Measurements from ENCODE around the gene HEY2.
"Not testable (repeated sequence)": the region's sequence is repeated elsewhere in the genome, so short reads cannot be mapped to it uniquely, and the experiment has no call there.

The HEY2 gene

DNA sequence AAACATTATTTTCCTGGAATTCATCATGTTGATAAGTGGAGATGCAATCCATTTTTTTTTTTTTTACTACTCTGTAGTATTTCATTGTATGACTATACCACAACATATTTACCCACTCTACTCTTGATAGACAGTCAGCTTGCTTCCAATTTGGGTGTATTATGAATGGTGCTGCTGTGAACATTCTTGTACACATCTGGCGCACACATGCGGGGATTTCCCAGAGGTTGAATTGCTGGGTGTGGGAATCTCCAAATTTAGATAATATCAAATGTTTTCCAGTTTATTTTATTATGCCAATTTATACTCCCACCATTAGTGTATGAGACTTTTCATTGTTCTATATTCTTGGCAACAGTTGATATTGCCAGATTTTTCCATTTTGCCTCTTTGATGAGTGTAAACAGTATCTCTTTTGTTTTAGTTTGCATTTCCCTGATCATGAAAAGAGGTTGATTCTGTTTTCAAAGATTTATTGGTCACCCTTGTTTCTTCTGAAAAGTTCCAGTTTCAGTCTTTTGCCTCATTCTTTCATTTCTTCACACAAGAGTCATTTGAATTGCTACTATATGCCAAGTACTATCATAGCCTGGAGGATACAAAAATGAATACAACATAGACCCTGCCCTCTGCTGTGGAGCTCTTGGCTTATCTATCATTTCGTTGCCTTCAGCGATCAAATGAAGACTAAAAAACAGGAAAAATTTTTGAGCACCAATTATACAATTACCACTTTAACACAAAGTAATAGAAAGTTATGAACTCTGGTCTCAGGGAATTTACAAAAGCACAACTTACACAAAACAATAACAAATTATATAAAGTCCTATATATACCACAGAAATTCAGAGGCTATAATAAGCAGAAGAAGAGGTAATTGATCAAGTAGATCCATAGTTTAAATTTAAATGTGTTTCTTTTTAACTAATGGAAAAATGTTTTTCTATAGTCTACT is 24.2 kb downstream of the HEY2 start:
- DNase-seq (ENCODE audit: low spot score) = no peak

DNA sequence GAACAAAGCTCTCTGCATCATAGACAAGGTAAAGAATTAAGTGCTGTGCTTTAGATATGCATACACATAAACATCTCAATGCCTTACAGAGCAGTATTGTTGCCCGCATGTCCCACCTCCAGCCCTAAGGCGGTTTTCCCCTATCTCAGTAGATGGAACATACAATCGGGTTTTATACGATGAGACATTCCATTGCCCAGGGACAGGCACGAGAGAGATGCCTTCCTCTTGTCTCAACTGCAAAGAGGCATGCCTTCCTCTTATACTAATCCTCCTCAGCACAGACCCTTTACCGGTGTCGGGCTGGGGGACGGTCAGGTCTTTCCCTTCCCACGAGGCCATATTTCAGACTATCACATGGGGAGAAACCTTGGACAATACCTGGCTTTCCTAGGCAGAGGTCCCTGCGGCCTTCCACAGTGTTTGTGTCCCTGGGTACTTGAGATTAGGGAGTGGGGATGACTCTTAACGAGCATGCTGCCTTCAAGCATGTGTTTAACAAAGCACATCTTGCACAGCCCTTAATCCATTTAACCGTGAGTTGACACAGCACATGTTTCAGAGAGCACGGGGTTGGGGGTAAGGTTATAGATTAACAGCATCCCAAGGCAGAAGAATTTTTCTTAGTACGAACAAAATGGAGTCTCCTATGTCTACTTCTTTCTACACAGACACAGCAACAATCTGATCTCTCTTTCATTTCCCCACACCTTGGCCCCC is 26.8 kb downstream of the HEY2 start:
- DNase-seq (ENCODE audit: low spot score) = not testable (repeated sequence)

GRCh38 chr6:125779924-125780539 is 30.6 kb downstream of the HEY2 start:
- peak; percentile 89 for DNase-seq (ENCODE audit: low spot score)

- DNase-seq (ENCODE audit: low spot score) = peak; percentile 51
These were observed 31.3 kb downstream of the HEY2 start for GRCh38 chr6:125780540-125781313.

DNA sequence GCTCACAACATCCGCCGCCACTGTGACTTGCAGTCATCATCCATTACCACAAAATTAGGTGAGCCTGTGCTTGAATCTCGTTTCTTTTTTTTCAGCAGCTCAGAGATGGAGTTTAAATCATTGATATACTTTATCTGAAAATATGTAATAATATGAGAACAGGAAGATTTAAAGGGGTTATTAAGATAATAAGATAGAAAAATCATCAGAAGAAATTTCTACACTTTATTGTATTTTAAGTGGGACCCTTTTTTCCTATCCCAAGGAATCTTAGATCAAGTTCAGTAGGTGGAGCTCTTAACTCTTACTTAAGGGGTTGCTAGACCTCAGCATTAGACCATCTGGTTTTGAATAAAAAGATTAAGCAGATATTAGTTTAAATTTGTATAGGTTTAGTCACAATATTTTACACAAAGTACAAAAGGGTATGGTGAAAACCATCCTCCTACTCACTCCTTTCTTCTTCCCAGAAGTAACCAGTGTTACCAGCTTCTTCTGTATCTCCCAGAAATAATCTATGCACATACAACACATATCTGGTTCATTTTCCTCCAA is 32.0 kb downstream of the HEY2 start:
- no peak for DNase-seq (ENCODE audit: low spot score)

GRCh38 chr6:125784365-125784764 is 34.9 kb downstream of the HEY2 start:
- no peak for DNase-seq (ENCODE audit: low spot score)

DNA sequence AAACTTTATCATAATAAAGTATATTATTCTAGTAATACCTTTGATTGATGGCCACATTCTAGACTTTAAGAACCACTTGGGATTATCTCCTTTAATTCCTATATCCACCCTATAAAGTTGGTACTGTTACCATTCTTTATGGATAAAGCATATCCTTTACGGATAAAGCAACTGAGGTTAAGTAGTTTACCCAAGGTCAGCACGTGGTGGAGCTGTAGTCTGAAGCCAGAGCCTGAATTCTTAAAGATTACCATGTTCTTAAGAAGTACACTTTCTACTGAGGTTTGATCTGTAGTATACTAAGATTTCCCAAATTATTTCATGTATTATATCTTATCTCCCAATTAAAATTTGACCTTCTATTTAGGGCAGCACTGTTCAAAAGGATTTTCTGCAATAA is 38.4 kb downstream of the HEY2 start:
- no peak for DNase-seq (ENCODE audit: low spot score)

DNA sequence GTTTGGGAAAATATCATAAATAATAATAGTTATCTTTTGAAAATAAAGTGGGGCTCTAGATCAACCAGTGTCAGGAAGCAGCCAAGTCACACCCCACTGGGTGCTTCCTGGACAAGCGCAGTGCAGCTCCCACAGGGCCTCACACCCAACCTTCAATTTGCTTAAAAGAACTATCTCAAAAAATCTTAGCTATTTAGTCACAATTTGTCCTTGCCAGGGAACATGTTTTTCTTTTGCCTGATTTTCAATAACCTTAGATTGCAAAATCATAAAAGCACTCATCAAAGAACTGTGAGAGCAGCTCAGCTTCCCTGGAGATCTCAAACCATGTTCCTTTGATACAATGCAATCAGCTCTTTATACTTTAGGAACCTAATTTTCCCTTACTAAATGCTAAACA is 39.7 kb downstream of the HEY2 start:
- no peak for DNase-seq (ENCODE audit: low spot score)

DNA sequence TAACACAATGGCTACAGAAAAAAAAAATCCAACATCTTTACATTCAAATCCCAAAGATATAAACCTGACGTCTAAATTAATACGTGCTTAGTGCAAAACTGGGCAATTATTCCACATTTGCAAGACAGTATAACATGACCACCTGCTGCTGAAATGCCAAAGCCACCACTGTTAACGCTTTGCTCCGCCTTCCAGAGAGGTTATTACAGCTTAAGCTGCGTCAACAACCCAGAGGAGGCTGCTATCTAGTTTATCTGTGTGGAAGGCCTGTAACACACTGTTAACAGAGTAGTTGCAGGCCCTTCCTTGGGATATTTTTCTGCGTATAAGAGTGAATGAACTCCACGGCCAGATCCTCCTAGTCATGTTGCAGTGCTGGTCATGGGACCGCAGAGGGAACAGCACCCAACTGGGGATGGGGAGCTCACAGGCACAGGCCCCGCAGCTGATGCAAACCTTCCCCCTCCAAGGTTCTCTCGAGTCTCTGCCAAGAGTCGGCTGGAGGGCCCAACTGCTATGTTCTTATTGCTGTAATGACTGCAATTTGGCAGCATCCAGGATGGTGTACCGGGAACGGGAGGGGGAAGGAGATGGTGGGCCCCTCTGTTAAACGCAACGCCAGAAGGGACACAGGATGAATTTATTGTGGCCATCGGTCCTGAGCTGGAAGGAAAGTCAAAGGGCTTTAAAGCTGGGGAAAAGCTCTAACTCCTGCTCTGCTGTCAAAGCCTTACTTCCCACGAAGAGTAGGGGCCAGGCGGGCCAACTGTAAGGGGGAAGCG is 40.3 kb downstream of the HEY2 start:
- no peak for DNase-seq (ENCODE audit: low spot score)

DNA sequence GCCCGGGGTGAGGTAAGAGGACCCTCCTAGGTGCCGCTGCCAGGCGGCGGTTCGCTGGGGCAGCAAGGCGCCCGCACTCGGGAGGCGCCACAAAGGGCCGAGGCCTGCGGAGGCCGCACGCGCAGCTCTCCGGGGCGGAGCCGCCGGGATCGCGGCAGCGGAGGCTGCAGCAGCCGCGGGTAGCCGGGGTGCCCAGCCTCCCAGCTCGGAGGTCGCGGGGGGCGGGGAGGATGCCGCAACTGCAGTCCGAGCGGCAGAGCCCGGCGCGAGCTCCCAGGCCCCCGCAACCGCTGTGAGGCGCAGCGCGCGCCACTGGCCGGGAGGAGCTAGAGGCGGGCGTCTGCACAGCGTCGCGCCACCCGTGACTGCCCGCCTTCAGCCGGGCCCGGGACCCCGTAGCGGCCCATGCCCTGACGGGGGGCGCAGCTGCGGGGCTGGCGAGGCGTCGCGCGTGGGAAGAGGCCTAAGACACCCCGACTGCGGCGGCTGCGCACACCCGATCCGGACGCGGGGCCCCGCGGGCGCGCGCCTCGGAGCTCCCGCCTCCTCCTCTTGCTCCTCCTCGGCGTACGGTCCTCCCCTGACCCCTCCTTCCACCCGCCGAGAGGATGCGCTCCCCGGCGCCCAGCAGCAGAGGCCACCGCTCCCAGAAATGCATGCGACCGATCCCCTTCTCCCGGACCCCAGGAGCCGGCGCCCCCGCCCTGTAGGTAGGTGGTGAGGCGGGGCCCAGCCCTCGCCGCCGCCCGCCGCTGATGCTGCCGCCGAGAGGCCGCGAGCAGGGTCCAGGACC is 41.1 kb downstream of the HEY2 start, which contains the start of gene NCOA7:
Gene NCOA7 (plus strand): TSS at position 603 of the 793 bp plus-strand sequence. CDS start 24,395 bp downstream, outside the sequence.
- peak; percentile 85 for DNase-seq (ENCODE audit: low spot score)

GRCh38 chr6:125791151-125791819 is 41.9 kb downstream of the HEY2 start:
- DNase-seq (ENCODE audit: low spot score) = no peak

DNA sequence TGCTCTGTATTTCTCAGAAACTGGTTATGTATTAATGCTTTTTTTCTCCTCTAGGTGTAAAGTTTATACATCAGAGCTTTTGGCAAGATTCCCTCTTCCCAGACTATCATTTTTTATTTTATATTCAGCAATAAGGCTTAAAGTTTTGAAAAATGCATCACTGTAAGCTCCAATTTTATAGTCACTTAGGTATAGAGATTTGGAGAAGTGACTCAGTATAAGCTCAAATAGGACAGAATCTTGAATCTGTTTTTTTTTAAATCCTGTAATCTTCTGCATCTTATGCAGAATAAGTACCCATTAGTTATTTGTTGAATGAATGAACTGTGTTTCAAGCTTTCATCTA is 42.4 kb downstream of the HEY2 start:
- DNase-seq (ENCODE audit: low spot score) = no peak

- no peak for DNase-seq (ENCODE audit: low spot score)
These were observed 42.7 kb downstream of the HEY2 start for GRCh38 chr6:125792172-125792571.

DNA sequence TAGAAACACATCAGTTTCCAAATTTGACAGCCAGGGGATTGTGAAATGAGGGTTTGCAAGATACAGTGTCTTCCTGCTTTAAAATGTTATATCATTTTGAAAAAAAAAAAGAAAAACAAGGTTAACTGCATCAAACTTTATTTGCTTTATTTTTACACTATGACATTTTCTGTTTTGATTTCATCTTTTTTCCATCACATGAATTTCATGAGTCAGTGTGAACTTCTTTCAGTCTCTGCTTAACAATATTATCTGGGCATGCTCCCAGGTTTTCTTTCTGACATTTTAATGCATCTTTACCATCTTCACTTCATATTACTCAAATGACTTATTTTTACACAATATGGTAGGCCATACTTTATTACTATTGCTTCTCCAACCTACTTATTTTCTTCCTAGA is 43.2 kb downstream of the HEY2 start:
- no peak for DNase-seq (ENCODE audit: low spot score)

- DNase-seq (ENCODE audit: low spot score) = no peak
These were observed 43.8 kb downstream of the HEY2 start for GRCh38 chr6:125793280-125793679.

- DNase-seq (ENCODE audit: low spot score) = no peak
These were observed 44.4 kb downstream of the HEY2 start for GRCh38 chr6:125793863-125794262.

DNA sequence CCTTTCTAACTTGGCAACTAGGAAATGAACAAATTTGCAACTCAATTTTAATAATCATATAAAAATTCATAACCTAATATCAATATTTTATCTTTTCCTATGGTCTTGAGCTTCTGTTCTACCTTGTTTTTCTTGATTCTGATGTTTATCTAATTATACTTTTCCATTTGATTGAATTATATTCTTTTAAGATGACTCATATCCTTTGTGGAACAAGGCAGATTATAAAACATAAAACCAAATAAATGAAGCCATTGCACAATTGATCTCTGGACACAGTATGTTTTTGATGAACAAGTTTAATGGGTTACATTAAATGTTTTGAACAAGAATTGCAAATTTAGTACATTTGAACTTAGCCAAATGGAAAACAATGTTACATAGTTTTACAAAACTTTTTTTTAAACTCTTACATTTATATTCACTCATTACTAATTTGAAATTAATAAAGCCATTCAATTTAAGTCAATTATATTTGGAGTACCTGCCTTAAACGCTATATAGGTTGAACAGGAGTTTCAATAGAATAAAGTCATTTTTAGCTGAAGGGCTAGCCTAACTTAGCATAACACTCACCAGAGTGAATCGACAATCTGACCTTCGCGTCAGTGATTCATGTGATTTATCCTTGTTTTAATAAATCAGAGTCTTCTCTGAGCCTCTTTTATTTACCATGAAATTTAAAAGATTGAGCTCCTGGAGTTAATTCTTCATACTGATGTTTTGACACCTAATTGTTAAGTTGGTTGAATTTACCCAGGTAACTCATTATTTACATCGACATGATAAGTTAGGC is 45.1 kb downstream of the HEY2 start:
- DNase-seq (ENCODE audit: low spot score) = no peak

DNA sequence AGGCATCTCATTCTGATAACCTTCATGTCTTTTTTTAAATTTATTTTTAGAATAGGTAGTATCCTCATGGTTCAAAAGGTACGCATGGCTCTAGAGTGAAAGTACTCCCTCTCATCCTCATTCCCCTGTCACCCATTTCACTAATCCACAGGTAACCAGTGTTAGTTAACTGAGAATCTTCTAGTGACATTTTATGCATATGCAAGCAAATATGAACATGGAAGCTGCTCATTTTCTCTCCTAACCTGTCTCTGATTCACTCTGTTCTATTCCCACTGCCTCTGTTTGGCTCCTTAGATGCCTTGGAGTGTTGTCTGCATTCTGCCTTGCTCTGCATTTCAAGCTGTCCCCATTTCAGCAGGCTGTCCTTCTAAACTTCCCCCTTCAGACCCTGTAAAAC is 45.9 kb downstream of the HEY2 start:
- no peak for DNase-seq (ENCODE audit: low spot score)
